Sigmoid colon (tissue), 4 donors: ENCODE measurements around the gene TMEM145.

Experiments used
- EP300 ChIP-seq, 4 donors: sonication (generic); formaldehyde crosslinking; IDR thresholded peaks; one replicate each; pipeline ENCODE4 v1.6.1; 2017; ENCODE audit warnings: antibody characterized with exemption in 4 of 4
- POLR2A ChIP-seq, 2 donors: fragments of 450-650 bp; IDR thresholded peaks; one replicate each; pipeline ENCODE4 v1.6.1; 2016; ENCODE audit warnings: antibody characterized with exemption in 2 of 2, mild to moderate bottlenecking in 2 of 2, moderate library complexity in 2 of 2
- POLR2AphosphoS5 ChIP-seq, 4 donors: sonication (generic); formaldehyde crosslinking; IDR thresholded peaks; one replicate each; pipeline ENCODE4 v1.6.1; 2017; ENCODE audit warnings: antibody characterized with exemption in 4 of 4
- TF ChIP-seq, protein P1 (sequence below), 4 experiments: fragments of 450-650 bp in 3 of 4; fragments of 200-600 bp in 1 of 4; IDR thresholded peaks; one replicate each; pipeline ENCODE4 v1.5.1; 2016 to 2019; ENCODE audit warnings: antibody characterized with exemption in 4 of 4, mild to moderate bottlenecking in 3 of 4, moderate library complexity in 2 of 4

DNA sequence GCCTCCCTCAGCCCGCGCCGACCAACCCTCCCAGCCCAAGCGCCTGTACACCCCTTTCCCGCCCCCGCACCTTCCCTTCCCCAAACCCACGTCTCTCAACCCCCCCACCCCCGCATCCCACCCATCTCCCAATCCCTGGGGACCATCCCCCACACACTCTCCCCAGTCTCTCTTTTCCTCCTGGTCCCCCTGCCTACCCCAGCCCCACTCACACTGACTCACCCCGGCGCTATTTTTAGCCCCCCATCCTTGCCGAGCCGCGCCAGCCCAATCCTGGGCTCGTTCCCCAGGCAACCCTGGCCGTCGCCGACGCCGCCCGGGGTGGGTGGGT is 32.3 kb upstream of the TMEM145 start:
- TF ChIP-seq, protein P1, sequence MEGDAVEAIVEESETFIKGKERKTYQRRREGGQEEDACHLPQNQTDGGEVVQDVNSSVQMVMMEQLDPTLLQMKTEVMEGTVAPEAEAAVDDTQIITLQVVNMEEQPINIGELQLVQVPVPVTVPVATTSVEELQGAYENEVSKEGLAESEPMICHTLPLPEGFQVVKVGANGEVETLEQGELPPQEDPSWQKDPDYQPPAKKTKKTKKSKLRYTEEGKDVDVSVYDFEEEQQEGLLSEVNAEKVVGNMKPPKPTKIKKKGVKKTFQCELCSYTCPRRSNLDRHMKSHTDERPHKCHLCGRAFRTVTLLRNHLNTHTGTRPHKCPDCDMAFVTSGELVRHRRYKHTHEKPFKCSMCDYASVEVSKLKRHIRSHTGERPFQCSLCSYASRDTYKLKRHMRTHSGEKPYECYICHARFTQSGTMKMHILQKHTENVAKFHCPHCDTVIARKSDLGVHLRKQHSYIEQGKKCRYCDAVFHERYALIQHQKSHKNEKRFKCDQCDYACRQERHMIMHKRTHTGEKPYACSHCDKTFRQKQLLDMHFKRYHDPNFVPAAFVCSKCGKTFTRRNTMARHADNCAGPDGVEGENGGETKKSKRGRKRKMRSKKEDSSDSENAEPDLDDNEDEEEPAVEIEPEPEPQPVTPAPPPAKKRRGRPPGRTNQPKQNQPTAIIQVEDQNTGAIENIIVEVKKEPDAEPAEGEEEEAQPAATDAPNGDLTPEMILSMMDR (IDR thresholded peaks at IDR 0.05), result no peak
- TF ChIP-seq POLR2A (IDR thresholded peaks at IDR 0.05) (no peak), EP300 (IDR thresholded peaks at IDR 0.05) (no peak), POLR2AphosphoS5 (IDR thresholded peaks at IDR 0.05) (no peak)
